Endothelial cell of umbilical vein (primary cell): ENCODE data around the gene IQSEC3. TPM values are rescaled to one million over a fixed set of nuclear protein-coding genes. Genes with fewer than 3 reads are reported as not detected.

Source experiments
- BruUV-seq: library from RNA; stranded (reverse); fragments of 400-500 nt; replicated peaks from 2 replicates; lab custom pipeline; 2021; lab: Mats Ljungman, UMichigan
- CTCF ChIA-PET: fragments of 300-600, 350-600 bp; sonication (Branson Sonifier 250); formaldehyde crosslinking; loops from one replicate; lab custom pipeline; 2021; ENCODE audit warnings: antibody characterized with exemption, inconsistent platforms; lab: Charles Lee
- POLR2A ChIA-PET: fragments of 300-600, 350-600 bp; sonication (Branson Sonifier 250); formaldehyde crosslinking; loops from one replicate; lab custom pipeline; 2021; ENCODE audit warnings: antibody characterized with exemption, inconsistent platforms; lab: Charles Lee
- DNase-seq: peaks from one replicate; pipeline ENCODE4 v3.0.0-alpha.2; 2011; ENCODE audit warnings: low read depth, low spot score
- FAIRE-seq: peaks from 2 replicates; lab custom pipeline; 2011; peaks lifted over from hg19 to GRCh38; lab: Jason Lieb, UNC
- H2AFZ ChIP-seq: 2 replicates; pipeline ENCODE4 v1.6.0; 2012; ENCODE audit warnings: low read depth, low read length, control low read depth, inconsistent platforms
- H3K27ac ChIP-seq: 2 replicates; pipeline ENCODE4 v1.5.1; 2011; ENCODE audit warnings: low read depth, mild to moderate bottlenecking, control low read depth, low read length, moderate library complexity; ENCODE audit not compliant: insufficient read depth
- H3K27me3 ChIP-seq, 2 experiments: 2 replicates each; pipeline versions ENCODE4 v1.6.0 to v1.6.1; 2011; ENCODE audit warnings: low read length in 2 of 2, mixed read lengths in 1 of 2; ENCODE audit not compliant: control insufficient read depth in 2 of 2, insufficient read depth in 2 of 2
- H3K36me3 ChIP-seq, 2 experiments: 2 replicates in 1 of 2; 3 replicates in 1 of 2; pipeline ENCODE4 v1.5.1; 2011; ENCODE audit warnings: low read length in 2 of 2, mild to moderate bottlenecking in 1 of 2, moderate library complexity in 1 of 2; ENCODE audit not compliant: control insufficient read depth in 2 of 2, insufficient read depth in 2 of 2; ENCODE audit errors: extremely low read depth in 1 of 2
- H3K4me1 ChIP-seq: 3 replicates; pipeline ENCODE4 v1.5.1; 2011; ENCODE audit warnings: mild to moderate bottlenecking, low read length; ENCODE audit not compliant: control insufficient read depth, insufficient read depth; ENCODE audit errors: extremely low read depth
- H3K4me2 ChIP-seq: 2 replicates; pipeline ENCODE4 v1.6.1; 2011; ENCODE audit warnings: low read length, control low read depth, mixed read lengths; ENCODE audit not compliant: insufficient read depth
- H3K4me3 ChIP-seq, 3 experiments: fragments of 200-600 bp in 1 of 3; sonication (generic), shearing (Covaris generic) in 1 of 3; replicated peaks in 1 of 3; 2 replicates each; pipeline ENCODE4 v1.5.1; 2011 to 2016; ENCODE audit warnings: control low read depth in 3 of 3, low read length in 3 of 3, mild to moderate bottlenecking in 2 of 3, inconsistent platforms in 1 of 3, low read depth in 1 of 3, moderate library complexity in 1 of 3; ENCODE audit not compliant: insufficient read depth in 1 of 3
- H3K79me2 ChIP-seq: 2 replicates; pipeline ENCODE4 v1.6.0; 2012; ENCODE audit warnings: low read length, inconsistent platforms; ENCODE audit not compliant: control insufficient read depth, insufficient read depth
- H3K9ac ChIP-seq: replicated peaks from 2 replicates; pipeline ENCODE3; 2011; ENCODE audit warnings: low read length, control low read depth; ENCODE audit not compliant: insufficient read depth; ENCODE audit errors: extremely low read depth
- H3K9me1 ChIP-seq: replicated peaks from 3 replicates; pipeline ENCODE4 v1.6.0; 2011; ENCODE audit warnings: mild to moderate bottlenecking, low read length; ENCODE audit not compliant: control insufficient read depth, insufficient read depth; ENCODE audit errors: extremely low read depth
- H3K9me3 ChIP-seq: replicated peaks from 2 replicates; pipeline ENCODE4 v1.5.1; 2012; ENCODE audit warnings: low read length, inconsistent platforms; ENCODE audit not compliant: control insufficient read depth, insufficient read depth
- H4K20me1 ChIP-seq: replicated peaks from 2 replicates; pipeline ENCODE3; 2011; ENCODE audit warnings: mild to moderate bottlenecking, low read length; ENCODE audit not compliant: control insufficient read depth, insufficient read depth; ENCODE audit errors: extremely low read depth
- EZH2 ChIP-seq: IDR thresholded peaks from 2 replicates; pipeline ENCODE4 v1.6.1; 2012; ENCODE audit warnings: borderline replicate concordance, low read depth, mild to moderate bottlenecking, moderate library complexity, low read length, inconsistent platforms; ENCODE audit not compliant: severe bottlenecking
- FOS ChIP-seq: IDR thresholded peaks from 2 replicates; pipeline ENCODE4 v1.6.1; 2011; ENCODE audit warnings: mild to moderate bottlenecking, low read length, moderate library complexity, borderline replicate concordance; ENCODE audit not compliant: insufficient read depth
- GATA2 ChIP-seq: IDR thresholded peaks from 2 replicates; pipeline ENCODE4 v1.7.0; 2011; ENCODE audit warnings: low read depth, mild to moderate bottlenecking, moderate library complexity, mixed read lengths, low read length; ENCODE audit not compliant: insufficient read length, insufficient read depth
- JUN ChIP-seq: IDR thresholded peaks from 2 replicates; pipeline ENCODE4 v1.6.1; 2011; ENCODE audit warnings: borderline replicate concordance, low read depth; ENCODE audit not compliant: insufficient read length, insufficient read depth
- MYC ChIP-seq: IDR thresholded peaks from one replicate; pipeline ENCODE4 v1.6.1; 2011; ENCODE audit warnings: mild to moderate bottlenecking, low read depth, low read length
- POLR2A ChIP-seq: IDR thresholded peaks from 2 replicates; pipeline ENCODE4 v1.6.1; 2012; ENCODE audit warnings: low read depth, mild to moderate bottlenecking, control low read depth, low read length
- POLR2AphosphoS5 ChIP-seq: IDR thresholded peaks from 2 replicates; pipeline ENCODE4 v1.6.1; 2012; ENCODE audit warnings: low read depth, mild to moderate bottlenecking, control low read depth, low read length, moderate library complexity; ENCODE audit not compliant: insufficient read depth
- dilution Hi-C: fragments of 300-500 bp; cut with MboI; formaldehyde crosslinking; loops from one replicate; pipeline ENCODE4 v1.15.0; 2019; ENCODE audit warnings: low sequenced_read_pairs; ENCODE audit not compliant: extremely low pct_ligation_motif_present
- intact Hi-C: fragments of 100-400 bp; cut with micrococcal nuclease; formaldehyde crosslinking; loops from one replicate; pipeline ENCODE4 v1.10.0; 2022
- polyA plus RNA-seq, 4 experiments: library from polyadenylated mRNA; depleted of rRNA in 3 of 4; stranded (reverse) in 3 of 4; unstranded in 1 of 4; fragments of >200 nt; gene quantifications; 2 replicates each; pipeline versions ENCODE4 v1.2.1 to v1.2.3, GENCODE V29; 2011 to 2012; ENCODE audit warnings: missing spikeins in 1 of 4
- total RNA-seq: library from RNA; stranded (reverse); gene quantifications from 2 replicates; pipeline ENCODE4 v1.2.3, GENCODE V29; 2021
- TF ChIP-seq, protein P1 (sequence below), 2 donors: IDR thresholded peaks; 1 replicate in 1 of 2; 2 replicates in 1 of 2; pipeline ENCODE4 v1.5.1; 2011; ENCODE audit warnings: low read length in 2 of 2, mild to moderate bottlenecking in 2 of 2, moderate library complexity in 2 of 2, control low read depth in 1 of 2, inconsistent platforms in 1 of 2, low read depth in 1 of 2; ENCODE audit not compliant: insufficient read depth in 1 of 2; ENCODE audit errors: extremely low read depth in 1 of 2
- TF ChIP-seq, protein P2 (sequence below): IDR thresholded peaks from 2 replicates; pipeline ENCODE4 v1.6.1; 2011; ENCODE audit not compliant: insufficient read depth, insufficient read length

The IQSEC3 gene
- total and polyA plus RNA-seq, 2 donors (not counting 3 experiments of a cell fraction or from before 2014, with no cell fraction given) = not detected

DNA sequence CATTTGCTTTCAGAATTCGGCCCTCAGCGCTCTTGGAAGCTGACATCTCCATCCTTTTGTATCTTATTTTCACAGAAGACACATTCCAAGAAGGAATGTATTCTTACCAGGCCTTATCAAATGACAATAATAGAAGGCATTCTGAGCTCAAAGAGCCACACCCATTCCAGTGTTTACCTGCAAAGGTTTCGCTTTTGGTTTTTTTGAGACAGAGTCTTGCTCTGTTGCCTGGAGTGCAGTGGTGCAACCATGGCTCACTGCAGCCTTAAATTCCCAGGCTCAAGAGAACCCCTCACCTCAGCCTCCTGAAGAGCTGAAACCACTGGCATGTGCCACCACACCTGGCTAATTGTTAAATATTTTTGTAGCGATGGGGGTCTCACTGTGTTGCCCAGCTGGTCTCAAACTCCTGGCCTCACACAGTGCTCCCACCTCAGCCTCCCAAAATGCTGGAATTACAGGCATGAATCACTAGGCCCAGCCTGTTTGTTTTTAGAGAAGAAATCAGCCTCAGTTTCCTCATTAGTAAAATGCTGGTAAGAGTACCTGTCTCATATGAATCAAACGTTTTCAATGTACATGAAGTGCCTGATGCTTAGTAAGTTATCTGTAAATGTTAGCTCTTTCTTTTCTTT, 78.2 kb downstream of the IQSEC3 start:
- Histone ChIP-seq H3K9me3 (no peaks in the 10 kb centered on the region), H3K27me3 (peaks cover 18 to 22% of the 10 kb centered on the region in 2 experiments), H3K9me1 (no peaks in the 10 kb centered on the region), H2AFZ (no peak overlapping the region), H3K4me2 (no peak overlapping the region), H3K79me2 (no peaks in the 10 kb centered on the region), H3K4me3 (no peak overlapping the region), H3K36me3 (no peaks in the 10 kb centered on the region), H3K27ac (no peak overlapping the region), H4K20me1 (no peaks in the 10 kb centered on the region), H3K9ac (no peak overlapping the region), H3K4me1 (no peaks in the 10 kb centered on the region)
- FAIRE-seq (no peak), DNase-seq (no peak)
- POLR2A ChIA-PET = no interaction called here
- intact Hi-C loops (no loop called here), dilution Hi-C loops (no loop called here)
- TF ChIP-seq GATA2 (no peak), FOS (no peak), POLR2AphosphoS5 (no peak), EZH2 (no peak), JUN (no peak), MYC (no peak), POLR2A (no peak)
- TF ChIP-seq, protein P1, sequence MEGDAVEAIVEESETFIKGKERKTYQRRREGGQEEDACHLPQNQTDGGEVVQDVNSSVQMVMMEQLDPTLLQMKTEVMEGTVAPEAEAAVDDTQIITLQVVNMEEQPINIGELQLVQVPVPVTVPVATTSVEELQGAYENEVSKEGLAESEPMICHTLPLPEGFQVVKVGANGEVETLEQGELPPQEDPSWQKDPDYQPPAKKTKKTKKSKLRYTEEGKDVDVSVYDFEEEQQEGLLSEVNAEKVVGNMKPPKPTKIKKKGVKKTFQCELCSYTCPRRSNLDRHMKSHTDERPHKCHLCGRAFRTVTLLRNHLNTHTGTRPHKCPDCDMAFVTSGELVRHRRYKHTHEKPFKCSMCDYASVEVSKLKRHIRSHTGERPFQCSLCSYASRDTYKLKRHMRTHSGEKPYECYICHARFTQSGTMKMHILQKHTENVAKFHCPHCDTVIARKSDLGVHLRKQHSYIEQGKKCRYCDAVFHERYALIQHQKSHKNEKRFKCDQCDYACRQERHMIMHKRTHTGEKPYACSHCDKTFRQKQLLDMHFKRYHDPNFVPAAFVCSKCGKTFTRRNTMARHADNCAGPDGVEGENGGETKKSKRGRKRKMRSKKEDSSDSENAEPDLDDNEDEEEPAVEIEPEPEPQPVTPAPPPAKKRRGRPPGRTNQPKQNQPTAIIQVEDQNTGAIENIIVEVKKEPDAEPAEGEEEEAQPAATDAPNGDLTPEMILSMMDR (IDR thresholded peaks at IDR 0.05; ENCODE audit: extremely low read depth in 1 of 2, insufficient read depth in 1 of 2, low read depth in 1 of 2, low read length in 2 of 2) = no peak
- TF ChIP-seq, protein P2, sequence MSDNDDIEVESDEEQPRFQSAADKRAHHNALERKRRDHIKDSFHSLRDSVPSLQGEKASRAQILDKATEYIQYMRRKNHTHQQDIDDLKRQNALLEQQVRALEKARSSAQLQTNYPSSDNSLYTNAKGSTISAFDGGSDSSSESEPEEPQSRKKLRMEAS = no peak
- CTCF ChIA-PET = interaction anchor here (1.2 kb wide), 1 partner anchor 8 kb away, joined by 3 read pairs; no protein-coding TSS in a partner anchor
- BruUV-seq = no TSS peak
